BJ (cell line): ENCODE results near the gene HM13. TPM values are rescaled to one million over a fixed set of nuclear protein-coding genes. Genes with fewer than 3 reads are reported as not detected.
A peak's percentile ranks its signal among the peaks of the same experiment; 100 is the strongest.

ENCODE experiments used
- CTCF ChIA-PET: fragments of 350-600 bp; formaldehyde crosslinking; extraction: SDS; loops from one replicate; lab custom pipeline; 2021; ENCODE audit warnings: antibody characterized with exemption, inconsistent platforms; lab: Yijun Ruan, JAX
- POLR2A ChIA-PET: fragments of 300-600 bp; sonication (Branson Sonifier 250); formaldehyde crosslinking; extraction: SDS; loops from one replicate; lab custom pipeline; 2021; ENCODE audit warnings: antibody characterized with exemption; lab: Charles Lee
- DNase-seq: peaks from one replicate; pipeline ENCODE4 v3.0.0-alpha.2; 2011; ENCODE audit warnings: low read depth
- H3K27me3 ChIP-seq: 2 replicates; pipeline ENCODE4 v1.6.0; 2011; ENCODE audit warnings: low read length; ENCODE audit not compliant: control insufficient read depth, insufficient read depth
- H3K36me3 ChIP-seq: 2 replicates; pipeline ENCODE4 v1.5.1; 2011; ENCODE audit warnings: low read length; ENCODE audit not compliant: control insufficient read depth, insufficient read depth
- H3K4me3 ChIP-seq: 2 replicates; pipeline ENCODE4 v1.5.1; 2011; ENCODE audit warnings: low read depth, mild to moderate bottlenecking, control low read depth, low read length
- CTCF ChIP-seq: IDR thresholded peaks from 2 replicates; pipeline ENCODE4 v1.5.1; 2011; ENCODE audit warnings: low read depth, mild to moderate bottlenecking, control low read depth, inconsistent platforms, low read length, moderate library complexity; ENCODE audit not compliant: insufficient read depth
- polyA plus RNA-seq: library from polyadenylated mRNA; depleted of rRNA; stranded (reverse); fragments of >200 nt; gene quantifications from 2 replicates; pipeline ENCODE4 v1.2.3, GENCODE V29; 2011

The HM13 gene
- polyA plus RNA-seq, 1 experiment = 324 TPM

GRCh38 chr20:31560094-31560745, 46.0 kb downstream of the HM13 start:
- peaks cover 23% of the 10 kb centered on the region for H3K36me3 ChIP-seq
- H3K4me3 ChIP-seq = no peak overlapping the region

GRCh38 chr20:31560746-31561598, 46.7 kb downstream of the HM13 start:
- DNase-seq = peak; percentile 90
- H3K27me3 ChIP-seq = no peaks in the 10 kb centered on the region
- H3K4me3 ChIP-seq = no peak overlapping the region
- POLR2A ChIA-PET = interaction anchor here (1.0 kb wide), 1 partner anchor 14 kb away, joined by 3 read pairs; a partner anchor contains a TSS
- CTCF ChIA-PET = interaction anchor here (0.6 to 14.5 kb wide), 21 partner anchors 8 to 176 kb away, joined by 3 to 667 read pairs (median 4); partner anchors contain the start of genes HM13 and ID1
- peaks cover 23% of the 10 kb centered on the region for H3K36me3 ChIP-seq
- TF ChIP-seq CTCF = no peak

More at GRCh38 chr20:31560094-31560745, 46.0 kb downstream of the HM13 start:
- TF ChIP-seq CTCF = peak; percentile 93
- H3K27me3 ChIP-seq = no peaks in the 10 kb centered on the region
- DNase-seq = peak; percentile 51
- POLR2A ChIA-PET = interaction anchor here (0.6 to 1.0 kb wide), 2 partner anchors 13 to 52 kb away, joined by 3 to 6 read pairs; a partner anchor contains a TSS
- CTCF ChIA-PET = interaction anchor here (0.6 to 14.5 kb wide), 19 partner anchors 9 to 177 kb away, joined by 3 to 667 read pairs (median 4); partner anchors contain the start of genes HM13 and ID1

DNA sequence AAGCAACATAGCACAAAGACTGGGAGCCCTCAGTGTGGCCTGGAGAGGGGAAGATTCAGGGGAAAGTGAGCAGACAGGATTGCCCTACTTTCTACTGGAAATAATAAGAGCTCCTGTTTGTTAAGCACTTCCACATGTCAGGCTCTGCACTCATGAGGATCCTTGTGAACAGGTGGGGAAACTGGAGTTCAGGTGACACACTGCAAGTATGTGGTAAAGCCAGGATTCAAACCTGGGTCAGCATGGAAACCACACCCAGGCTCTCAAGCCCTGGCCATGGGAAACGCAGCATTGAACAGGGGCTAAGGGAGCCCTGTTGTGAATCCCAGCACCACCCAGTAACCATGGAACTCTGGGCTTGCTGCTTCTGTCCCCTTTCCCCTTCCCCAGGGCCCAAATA, 48.0 kb downstream of the HM13 start:
- CTCF ChIA-PET = interaction anchor here (0.7 to 14.5 kb wide), 25 partner anchors 7 to 162 kb away, joined by 3 to 667 read pairs (median 4); partner anchors contain the start of genes BCL2L1 and ID1
- Histone ChIP-seq H3K4me3 (no peak overlapping the region), H3K27me3 (no peaks in the 10 kb centered on the region), H3K36me3 (peaks cover 25% of the 10 kb centered on the region)
- POLR2A ChIA-PET = no interaction called here
- TF ChIP-seq CTCF = no peak
- DNase-seq = no peak

DNA sequence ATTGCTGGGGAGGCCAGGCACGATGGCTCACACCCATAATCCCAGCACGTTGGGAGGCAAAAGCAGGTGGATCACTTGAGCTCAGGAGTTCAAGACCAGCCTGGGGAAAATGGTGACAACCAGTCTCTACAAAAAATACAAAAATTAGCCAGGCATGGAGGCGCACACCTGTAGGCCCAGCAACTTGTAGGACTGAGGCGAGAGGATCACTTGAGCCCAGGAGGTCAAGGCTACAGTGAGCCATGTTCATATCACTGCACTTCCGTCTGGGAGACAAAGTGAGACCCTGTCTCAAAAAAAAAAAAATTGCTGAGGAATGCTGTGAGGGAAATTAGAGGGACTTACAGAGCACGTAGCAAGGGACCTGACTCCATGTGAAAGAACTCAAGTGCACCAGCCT, 50.0 kb downstream of the HM13 start:
- POLR2A ChIA-PET = no interaction called here
- H3K27me3 ChIP-seq = no peaks in the 10 kb centered on the region
- no peak for TF ChIP-seq CTCF
- CTCF ChIA-PET = interaction anchor here (14.5 kb wide), 1 partner anchor 48 kb away, joined by 667 read pairs; the partner anchor contains the start of gene ID1
- H3K4me3 ChIP-seq = no peak overlapping the region
- H3K36me3 ChIP-seq = peaks cover 29% of the 10 kb centered on the region
- no peak for DNase-seq
